WTC11 (cell line): ENCODE data around the gene FAM217A. TPM values are rescaled to one million over a fixed set of nuclear protein-coding genes. Genes with fewer than 3 reads are reported as not detected.
A peak's percentile ranks its signal among the peaks of the same experiment; 100 is the strongest.

Experiments used
- ATAC-seq: fragments of 200-7000 bp; cut with Tn5 transposase; 2 replicates; pipeline ENCODE4 v1.10.0; 2021; ENCODE audit warnings: mild to moderate bottlenecking, moderate library complexity
- CTCF ChIA-PET: fragments of 300-600 bp; sonication (Branson Sonifier 250); formaldehyde crosslinking; loops from one replicate; lab custom pipeline; 2021; ENCODE audit warnings: antibody characterized with exemption; lab: Charles Lee
- POLR2A ChIA-PET: fragments of 350-600 bp; sonication (Branson Sonifier 250); formaldehyde crosslinking; loops from one replicate; lab custom pipeline; 2021; ENCODE audit warnings: antibody characterized with exemption; lab: Charles Lee
- DNase-seq: peaks from one replicate; pipeline ENCODE4 v3.0.0; 2021; ENCODE audit warnings: low spot score
- H3K27ac Mint-ChIP-seq: 2 replicates; pipeline ENCODE4 v1.8.0; 2021; ENCODE audit warnings: mixed read lengths
- H3K27me3 Mint-ChIP-seq: 2 replicates; pipeline ENCODE4 v1.8.0; 2021; ENCODE audit warnings: low read depth, mild to moderate bottlenecking, moderate library complexity, mixed read lengths
- H3K36me3 Mint-ChIP-seq: 2 replicates; pipeline ENCODE4 v1.8.0; 2021; ENCODE audit warnings: mixed read lengths
- H3K4me1 Mint-ChIP-seq: 2 replicates; pipeline ENCODE4 v1.8.0; 2022; ENCODE audit warnings: mixed read lengths
- H3K4me3 Mint-ChIP-seq: 2 replicates; pipeline ENCODE4 v1.8.0; 2021; ENCODE audit warnings: mild to moderate bottlenecking, moderate library complexity, mixed read lengths
- H3K9me3 Mint-ChIP-seq: 2 replicates; pipeline ENCODE4 v1.8.0; 2021; ENCODE audit warnings: mixed read lengths
- AR ChIP-seq: fragments of 250-450 bp; sonication (Bioruptor Pico); IDR thresholded peaks from 2 replicates; pipeline ENCODE4 v1.9.0; 2021; ENCODE audit warnings: mild to moderate bottlenecking
- ARID4B ChIP-seq: sonication (generic); formaldehyde crosslinking; IDR thresholded peaks from 2 replicates; pipeline ENCODE4 v1.8.0; 2023; ENCODE audit warnings: missing genetic modification reagents, mild to moderate bottlenecking, borderline replicate concordance
- ESRRA ChIP-seq: sonication (generic); formaldehyde crosslinking; IDR thresholded peaks from 2 replicates; pipeline ENCODE4 v1.8.1; 2022; ENCODE audit warnings: mild to moderate bottlenecking, missing genetic modification reagents, borderline replicate concordance
- GRHL2 ChIP-seq: fragments of 250-450 bp; sonication (Bioruptor Pico); IDR thresholded peaks from 2 replicates; pipeline ENCODE4 v1.8.0; 2022; ENCODE audit warnings: mild to moderate bottlenecking, moderate library complexity; ENCODE audit not compliant: insufficient replicate concordance, severe bottlenecking
- PREB ChIP-seq: sonication (generic); formaldehyde crosslinking; IDR thresholded peaks from 2 replicates; pipeline ENCODE4 v1.8.1; 2022; ENCODE audit warnings: mild to moderate bottlenecking, missing genetic modification reagents, moderate library complexity, borderline replicate concordance
- PRRX2 ChIP-seq: fragments of 250-450 bp; sonication (Bioruptor Pico); IDR thresholded peaks from 2 replicates; pipeline ENCODE4 v1.8.0; 2021; ENCODE audit warnings: mild to moderate bottlenecking
- RORB ChIP-seq: fragments of 250-450 bp; sonication (Bioruptor Pico); IDR thresholded peaks from 2 replicates; pipeline ENCODE4 v1.9.0; 2021; ENCODE audit warnings: mild to moderate bottlenecking
- STAT6 ChIP-seq: sonication (generic); formaldehyde crosslinking; conservative IDR thresholded peaks from 2 replicates; pipeline ENCODE4 v1.8.1; 2023; ENCODE audit warnings: mild to moderate bottlenecking, low read depth, missing genetic modification reagents, moderate library complexity
- USF2 ChIP-seq: sonication (generic); formaldehyde crosslinking; IDR thresholded peaks from 2 replicates; pipeline ENCODE4 v1.8.1; 2023; ENCODE audit warnings: mild to moderate bottlenecking, missing genetic modification reagents, moderate library complexity
- ZMAT4 ChIP-seq: fragments of 250-450 bp; sonication (Bioruptor Pico); IDR thresholded peaks from 2 replicates; pipeline ENCODE4 v1.9.0; 2021; ENCODE audit warnings: mild to moderate bottlenecking
- ZNF281 ChIP-seq: sonication (generic); formaldehyde crosslinking; IDR thresholded peaks from 2 replicates; pipeline ENCODE4 v1.8.0; 2023; ENCODE audit warnings: mild to moderate bottlenecking, missing genetic modification reagents
- ZSCAN18 ChIP-seq: fragments of 250-450 bp; sonication (Bioruptor Pico); IDR thresholded peaks from 2 replicates; pipeline ENCODE4 v2.1.2; 2022; ENCODE audit warnings: mild to moderate bottlenecking, moderate library complexity
- total RNA-seq: library from RNA; stranded (reverse); gene quantifications from 3 replicates; pipeline ENCODE4 v1.2.3, GENCODE V29; 2021

FAM217A gene
- total RNA-seq, 1 experiment from 2014 or later = not detected

GRCh38 chr6:4066029-4066755 lies 12.7 kb downstream of the FAM217A start:
- ATAC-seq = no peak
- peak overlapping the region; percentile 62 for H3K27ac Mint-ChIP-seq
- H3K36me3 Mint-ChIP-seq = peaks cover 33% of the 10 kb centered on the region

GRCh38 chr6:4059115-4059777 lies 19.7 kb downstream of the FAM217A start:
- ATAC-seq (no peak), DNase-seq (no peak)
- Mint-ChIP-seq H3K9me3 (no peaks in the 10 kb centered on the region), H3K4me3 (no peak overlapping the region), H3K27me3 (no peaks in the 10 kb centered on the region), H3K36me3 (peaks cover 79% of the 10 kb centered on the region), H3K27ac (no peak overlapping the region), H3K4me1 (peaks cover 3% of the 10 kb centered on the region; the same call in 1 of the 2 replicates)
- ChIA-PET POLR2A (interaction anchor here (0.9 kb wide), 1 partner anchor 38 kb away, joined by 3 read pairs; a partner anchor contains a TSS), CTCF (interaction anchor here (1.5 kb wide), 2 partner anchors 96 to 151 kb away, joined by 3 to 4 read pairs; no protein-coding TSS in a partner anchor)
- TF ChIP-seq ESRRA = no peak
- no peak for TF ChIP-seq ZMAT4
- TF ChIP-seq ARID4B (CRISPR knock-in tag) = no peak
- TF ChIP-seq RORB (CRISPR knock-in tag) = no peak
- TF ChIP-seq AR = no peak
- no peak for TF ChIP-seq STAT6 (CRISPR knock-in tag)
- no peak for TF ChIP-seq GRHL2 (CRISPR knock-in tag)
- TF ChIP-seq PREB = no peak
- TF ChIP-seq PRRX2 (CRISPR knock-in tag) = no peak
- TF ChIP-seq USF2 (CRISPR knock-in tag) = no peak
- no peak for TF ChIP-seq ZNF281

More at GRCh38 chr6:4066029-4066755, 12.7 kb downstream of the FAM217A start:
- ChIA-PET CTCF (no interaction called here), POLR2A (interaction anchor here (1.2 kb wide), 1 partner anchor 88 kb away, joined by 3 read pairs; no protein-coding TSS in a partner anchor)
- Mint-ChIP-seq H3K9me3 (no peaks in the 10 kb centered on the region), H3K4me3 (no peak overlapping the region), H3K4me1 (peaks cover 6% of the 10 kb centered on the region), H3K27me3 (no peaks in the 10 kb centered on the region)
- DNase-seq = no peak
- no peak for TF ChIP-seq ZSCAN18 (CRISPR knock-in tag)
- TF ChIP-seq, all 79 proteins: peak for 0
